H1 (cell line): ENCODE results near the gene SERPINB13. TPM values are rescaled to one million over a fixed set of nuclear protein-coding genes. Genes with fewer than 3 reads are reported as not detected.

Experiments
- CTCF ChIA-PET: fragments of 300-600 bp; sonication (Branson Sonifier 250); formaldehyde crosslinking; loops from one replicate; lab custom pipeline; 2021; ENCODE audit not compliant: partially characterized antibody; lab: Charles Lee
- POLR2A ChIA-PET: fragments of 300-600 bp; sonication (Branson Sonifier 250); formaldehyde crosslinking; loops from one replicate; lab custom pipeline; 2021; ENCODE audit warnings: inconsistent platforms; ENCODE audit not compliant: partially characterized antibody; lab: Charles Lee
- DNase-seq, 2 experiments: peaks; one replicate each; pipeline versions ENCODE4 v3.0.0 to v3.0.0-alpha.2; 2010 to 2022; ENCODE audit warnings: low spot score in 2 of 2, low read depth in 1 of 2, mixed read lengths in 1 of 2
- FAIRE-seq: peaks from 2 replicates; lab custom pipeline; 2011; peaks lifted over from hg19 to GRCh38; lab: Jason Lieb, UNC
- H2AFZ ChIP-seq: 2 replicates; pipeline ENCODE4 v1.8.1; 2012; ENCODE audit warnings: low read length, inconsistent platforms
- H2AK5ac ChIP-seq: 2 replicates; pipeline ENCODE4 v1.6.1; 2013; ENCODE audit warnings: low read depth, low read length
- H2BK120ac ChIP-seq: replicated peaks from 2 replicates; pipeline ENCODE3; 2013; ENCODE audit warnings: low read depth, low read length, inconsistent platforms
- H2BK12ac ChIP-seq: 2 replicates; pipeline ENCODE4 v1.6.1; 2013; ENCODE audit warnings: low read depth, low read length
- H2BK15ac ChIP-seq: 2 replicates; pipeline ENCODE4 v1.6.1; 2013; ENCODE audit warnings: low read length
- H2BK20ac ChIP-seq: 2 replicates; pipeline ENCODE4 v1.6.1; 2013; ENCODE audit warnings: low read length
- H2BK5ac ChIP-seq: 2 replicates; pipeline ENCODE4 v1.6.1; 2013; ENCODE audit warnings: low read depth, low read length
- H3K14ac ChIP-seq: 2 replicates; pipeline ENCODE4 v1.6.1; 2013; ENCODE audit warnings: inconsistent platforms; ENCODE audit not compliant: insufficient read length
- H3K18ac ChIP-seq: 2 replicates; pipeline ENCODE4 v1.6.1; 2013; ENCODE audit warnings: low read length; ENCODE audit errors: extremely low read depth
- H3K23ac ChIP-seq: 2 replicates; pipeline ENCODE4 v1.6.1; 2013; ENCODE audit warnings: inconsistent platforms; ENCODE audit not compliant: insufficient read length
- H3K23me2 ChIP-seq: 2 replicates; pipeline ENCODE4 v1.6.1; 2013; ENCODE audit warnings: low read depth, low read length
- H3K27ac ChIP-seq: 2 replicates; pipeline ENCODE4 v1.6.1; 2011; ENCODE audit warnings: low read depth, low read length, inconsistent platforms
- H3K27me3 ChIP-seq, 4 experiments: replicated peaks in 1 of 4; 1 replicate in 1 of 4; 2 replicates in 3 of 4; pipeline versions ENCODE4 v1.6.1 to v1.8.1; 2011 to 2013; ENCODE audit warnings: low read length in 3 of 4, mild to moderate bottlenecking in 3 of 4, inconsistent platforms in 2 of 4, mixed read lengths in 2 of 4, moderate library complexity in 1 of 4; ENCODE audit not compliant: control insufficient read depth in 3 of 4, insufficient read depth in 3 of 4; ENCODE audit errors: extremely low read depth in 1 of 4
- H3K36me3 ChIP-seq, 4 experiments: 2 replicates each; pipeline versions ENCODE4 v1.6.1 to v1.8.1; 2011 to 2013; ENCODE audit warnings: mild to moderate bottlenecking in 4 of 4, low read length in 3 of 4, moderate library complexity in 2 of 4, control low read depth in 1 of 4, inconsistent platforms in 1 of 4; ENCODE audit not compliant: insufficient read depth in 4 of 4, control insufficient read depth in 2 of 4
- H3K4ac ChIP-seq: replicated peaks from 2 replicates; pipeline ENCODE3; 2013; ENCODE audit warnings: low read length, low read depth, mixed read lengths, inconsistent platforms; ENCODE audit not compliant: insufficient read length
- H3K4me1 ChIP-seq, 4 experiments: replicated peaks in 1 of 4; 1 replicate in 1 of 4; 2 replicates in 3 of 4; pipeline versions ENCODE4 v1.6.1 to v1.8.1; 2011 to 2013; ENCODE audit warnings: low read length in 3 of 4, inconsistent platforms in 2 of 4, mixed read lengths in 1 of 4; ENCODE audit not compliant: insufficient read depth in 4 of 4, control insufficient read depth in 3 of 4
- H3K4me2 ChIP-seq, 2 experiments: 2 replicates each; pipeline versions ENCODE4 v1.6.1 to v1.8.1; 2011 to 2013; ENCODE audit warnings: low read depth in 2 of 2, low read length in 2 of 2, control low read depth in 1 of 2, inconsistent platforms in 1 of 2, mild to moderate bottlenecking in 1 of 2; ENCODE audit not compliant: insufficient read depth in 1 of 2
- H3K4me3 ChIP-seq, 4 experiments: fragments of 200-600, 300-600 bp in 1 of 4; sonication (generic), shearing (Covaris generic), sonication (Bioruptor Twin) in 1 of 4; 2 replicates each; pipeline versions ENCODE4 v1.5.1 to v1.8.1; 2011 to 2016; ENCODE audit warnings: low read length in 4 of 4, low read depth in 3 of 4, control low read depth in 2 of 4, inconsistent platforms in 2 of 4, mild to moderate bottlenecking in 2 of 4, mixed read lengths in 1 of 4, moderate library complexity in 1 of 4; ENCODE audit not compliant: insufficient read depth in 2 of 4; ENCODE audit errors: extremely low read depth in 1 of 4
- H3K56ac ChIP-seq: replicated peaks from 2 replicates; pipeline ENCODE3; 2013; ENCODE audit warnings: low read depth, mild to moderate bottlenecking, mixed read lengths, low read length, inconsistent platforms; ENCODE audit not compliant: insufficient read length
- H3K79me1 ChIP-seq: 2 replicates; pipeline ENCODE4 v1.6.1; 2013; ENCODE audit warnings: low read depth, low read length, control low read depth
- H3K79me2 ChIP-seq, 2 experiments: 2 replicates each; pipeline versions ENCODE4 v1.6.1 to v1.8.1; 2012 to 2013; ENCODE audit warnings: low read length in 2 of 2, mild to moderate bottlenecking in 2 of 2, inconsistent platforms in 1 of 2; ENCODE audit not compliant: insufficient read depth in 2 of 2, control insufficient read depth in 1 of 2
- H3K9ac ChIP-seq, 4 experiments: replicated peaks in 1 of 4; 1 replicate in 1 of 4; 2 replicates in 3 of 4; pipeline versions ENCODE4 v1.6.1 to v1.8.1; 2011 to 2013; ENCODE audit warnings: low read depth in 3 of 4, low read length in 3 of 4, control low read depth in 2 of 4, mild to moderate bottlenecking in 2 of 4, moderate library complexity in 2 of 4, inconsistent platforms in 1 of 4; ENCODE audit errors: extremely low read depth in 1 of 4
- H3K9me3 ChIP-seq, 2 experiments: 2 replicates each; pipeline versions ENCODE4 v1.6.1 to v1.8.1; 2012 to 2013; ENCODE audit warnings: mild to moderate bottlenecking in 2 of 2, moderate library complexity in 2 of 2, control low read depth in 1 of 2, inconsistent platforms in 1 of 2, low read depth in 1 of 2, low read length in 1 of 2, mixed read lengths in 1 of 2; ENCODE audit not compliant: insufficient read depth in 2 of 2
- H4K20me1 ChIP-seq, 2 experiments: replicated peaks in 1 of 2; 2 replicates each; pipeline versions ENCODE3 to v1.8.1; 2011 to 2013; ENCODE audit warnings: inconsistent platforms in 2 of 2, low read length in 2 of 2, mild to moderate bottlenecking in 1 of 2; ENCODE audit not compliant: insufficient read depth in 2 of 2, control insufficient read depth in 1 of 2
- H4K5ac ChIP-seq: 2 replicates; pipeline ENCODE4 v1.6.1; 2013; ENCODE audit warnings: low read length, low read depth, mixed read lengths, inconsistent platforms; ENCODE audit not compliant: insufficient read length
- H4K8ac ChIP-seq: 2 replicates; pipeline ENCODE4 v1.8.0; 2013; ENCODE audit warnings: mild to moderate bottlenecking, moderate library complexity, low read length, inconsistent platforms; ENCODE audit not compliant: insufficient read depth; ENCODE audit errors: extremely low read depth
- H4K91ac ChIP-seq: replicated peaks from 2 replicates; pipeline ENCODE3; 2013; ENCODE audit warnings: low read length, mixed read lengths, inconsistent platforms; ENCODE audit not compliant: insufficient read length
- CBX5 ChIP-seq: fragments of 300-800, 300-1000 bp; sonication (generic); IDR thresholded peaks from 2 replicates; pipeline ENCODE4 v1.7.1; 2016; ENCODE audit warnings: antibody characterized with exemption, low read length, low read depth
- CTBP2 ChIP-seq: IDR thresholded peaks from 2 replicates; pipeline ENCODE4 v1.7.0; 2011; ENCODE audit warnings: borderline replicate concordance, mild to moderate bottlenecking, moderate library complexity, mixed read lengths, low read length; ENCODE audit not compliant: insufficient read depth, insufficient read length
- GABPA ChIP-seq: IDR thresholded peaks from 2 replicates; pipeline ENCODE4 v1.6.1; 2011; ENCODE audit warnings: mild to moderate bottlenecking, low read length, moderate library complexity, borderline replicate concordance; ENCODE audit not compliant: insufficient read depth
- GTF2F1 ChIP-seq: IDR thresholded peaks from 2 replicates; pipeline ENCODE4 v1.6.1; 2012; ENCODE audit warnings: low read depth, low read length, improper control_type of control experiment, borderline replicate concordance
- JUND ChIP-seq: IDR thresholded peaks from 2 replicates; pipeline ENCODE4 v1.6.1; 2011; ENCODE audit warnings: mild to moderate bottlenecking, improper control_type of control experiment, low read length
- MAFK ChIP-seq: IDR thresholded peaks from 2 replicates; pipeline ENCODE4 v1.6.1; 2012; ENCODE audit warnings: low read depth, mild to moderate bottlenecking, improper control_type of control experiment, low read length
- RNF2 ChIP-seq: fragments of 200-900, 300-1000 bp; sonication (generic); IDR thresholded peaks from 2 replicates; pipeline ENCODE4 v1.7.1; 2016; ENCODE audit warnings: borderline replicate concordance, low read depth, mild to moderate bottlenecking, antibody characterized with exemption, low read length; ENCODE audit not compliant: poor library complexity, severe bottlenecking; ENCODE audit errors: missing control alignments
- RXRA ChIP-seq: IDR thresholded peaks from 2 replicates; pipeline ENCODE4 v1.6.1; 2011; ENCODE audit warnings: low read depth, mild to moderate bottlenecking, low read length, moderate library complexity; ENCODE audit not compliant: insufficient read depth
- SAP30 ChIP-seq: fragments of 300-600 bp; sonication (generic); IDR thresholded peaks from 2 replicates; pipeline ENCODE4 v1.7.1; 2012; ENCODE audit warnings: low read length, moderate library complexity, mild to moderate bottlenecking, inconsistent platforms; ENCODE audit not compliant: insufficient read depth, insufficient replicate concordance
- SIN3A ChIP-seq, 2 experiments: IDR thresholded peaks in 1 of 2; conservative IDR thresholded peaks in 1 of 2; 2 replicates each; pipeline ENCODE4 v1.6.1; 2011 to 2012; ENCODE audit warnings: low read length in 2 of 2, improper control_type of control experiment in 1 of 2, low read depth in 1 of 2, mild to moderate bottlenecking in 1 of 2
- SIRT6 ChIP-seq: IDR thresholded peaks from one replicate; pipeline ENCODE4 v1.7.1; 2012; ENCODE audit warnings: low read length, inconsistent platforms
- SRF ChIP-seq: IDR thresholded peaks from 2 replicates; pipeline ENCODE4 v1.6.1; 2011; ENCODE audit warnings: mild to moderate bottlenecking, low read depth, low read length, moderate library complexity
- WGBS, 2 experiments: shearing (Covaris generic) in 1 of 2; methylation state at CpG; one replicate each; pipeline versions ENCODE4 v1.1.6 to v1.1.7; 2013 to 2015; ENCODE audit warnings: low lambda C conversion rate in 2 of 2, mixed read lengths in 2 of 2, inconsistent platforms in 1 of 2, low coverage in 1 of 2, missing lambda C conversion rate in 1 of 2; ENCODE audit not compliant: insufficient replicate concordance in 2 of 2, insufficient coverage in 1 of 2, insufficient read length in 1 of 2; ENCODE audit errors: extremely low coverage in 1 of 2, missing lambda C conversion rate in 1 of 2; 5-methylcytosine and 5-hydroxymethylcytosine counted together
- polyA plus RNA-seq, 7 experiments: library from polyadenylated mRNA; depleted of rRNA in 3 of 7; stranded (reverse) in 5 of 7; unstranded in 2 of 7; fragments of >200 nt in 5 of 7; fragments of 200-250 nt in 2 of 7; gene quantifications; 1 replicate in 5 of 7; 2 replicates in 1 of 7; 4 replicates in 1 of 7; pipeline versions ENCODE4 v1.2.1 to v1.2.3, GENCODE V29; 2011 to 2013; ENCODE audit warnings: missing spikeins in 2 of 7, mixed read lengths in 2 of 7
- total RNA-seq: library from RNA; stranded (reverse); fragmentation: NEBNext Ultra II Directional; extraction: Animal tissue kit (Norgen Biotek cat#: 25700); gene quantifications from 2 replicates; pipeline ENCODE4 v1.2.1, GENCODE V29; 2021
- TF ChIP-seq, protein P1 (sequence below): IDR thresholded peaks from 2 replicates; pipeline ENCODE4 v1.6.1; 2011; ENCODE audit warnings: low read depth, mild to moderate bottlenecking, low read length; ENCODE audit not compliant: insufficient read depth

SERPINB13 gene
- total and polyA plus RNA-seq, 2 of the 8 experiments (the other 6 are each of a cell fraction or from before 2014, with no cell fraction given): not detected

DNA sequence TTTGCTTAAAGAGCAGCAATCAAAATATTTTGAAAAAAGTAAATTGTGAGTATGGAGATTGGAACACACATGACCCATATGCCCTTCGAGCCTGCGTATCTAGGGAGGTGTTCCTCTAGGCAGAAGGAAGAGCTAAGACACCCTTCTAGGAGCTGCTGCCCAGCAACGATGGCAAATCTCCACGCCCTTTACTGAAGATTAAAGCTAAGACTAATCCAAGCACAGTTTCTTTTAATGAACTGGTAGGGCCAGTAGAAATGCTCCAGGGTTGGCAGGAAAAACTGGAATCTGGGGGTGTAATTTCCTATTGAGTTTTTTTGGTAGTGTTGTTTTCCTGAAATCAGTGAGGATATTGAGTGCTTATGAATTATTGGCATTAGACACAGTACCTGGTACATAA, 712 bp upstream of the SERPINB13 start:
- 81% methylated on average over 4 of the region's 4 CpGs; no CpG with 5 or more reads in 1 of the 2 experiments for WGBS, 2 experiments
- TF ChIP-seq RNF2 (no peak), GTF2F1 (no peak), RXRA (no peak), SAP30 (no peak), CBX5 (no peak), MAFK (no peak), SRF (no peak), CTBP2 (no peak), JUND (no peak), SIN3A (conservative IDR thresholded peaks at IDR 0.05 in 1 of 2, IDR thresholded peaks at IDR 0.05 in 1 of 2; ENCODE audit: low read depth in 1 of 2, low read length in 2 of 2) (no peak), SIRT6 (no peak), GABPA (no peak)
- TF ChIP-seq, protein P1, sequence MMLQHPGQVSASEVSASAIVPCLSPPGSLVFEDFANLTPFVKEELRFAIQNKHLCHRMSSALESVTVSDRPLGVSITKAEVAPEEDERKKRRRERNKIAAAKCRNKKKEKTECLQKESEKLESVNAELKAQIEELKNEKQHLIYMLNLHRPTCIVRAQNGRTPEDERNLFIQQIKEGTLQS: no peak

More for the DNA sequence above, 712 bp upstream of the SERPINB13 start:
- H3K56ac ChIP-seq: no peak overlapping the region
- no peaks in the 10 kb centered on the region for H4K20me1 ChIP-seq
- FAIRE-seq: no peak
- no peak overlapping the region for H4K5ac ChIP-seq
- no peaks in the 10 kb centered on the region; the same call in 1 of the 2 replicates for H3K23me2 ChIP-seq
- CTCF ChIA-PET: interaction anchor here (1.7 to 13.2 kb wide), 2 partner anchors 9 to 74 kb away, joined by 10 to 366 read pairs; no protein-coding TSS in a partner anchor
- H2BK12ac ChIP-seq: no peak overlapping the region
- no peak overlapping the region for H3K14ac ChIP-seq
- no peak overlapping the region for H2AFZ ChIP-seq
- no peak overlapping the region for H2BK20ac ChIP-seq
- H3K4ac ChIP-seq: no peak overlapping the region
- H3K79me2 ChIP-seq: no peaks in the 10 kb centered on the region
- no peak overlapping the region for H4K8ac ChIP-seq
- H3K4me1 ChIP-seq: no peaks in the 10 kb centered on the region
- H2BK15ac ChIP-seq: no peak overlapping the region
- H2AK5ac ChIP-seq: no peak overlapping the region
- no peak overlapping the region for H3K18ac ChIP-seq
- H3K79me1 ChIP-seq: no peaks in the 10 kb centered on the region
- H2BK120ac ChIP-seq: no peak overlapping the region
- POLR2A ChIA-PET: no interaction called here
- H3K4me2 ChIP-seq: no peak overlapping the region
- no peak overlapping the region for H3K4me3 ChIP-seq
- H3K27me3 ChIP-seq: no peaks in the 10 kb centered on the region
- H3K36me3 ChIP-seq: no peaks in the 10 kb centered on the region
- H2BK5ac ChIP-seq: no peak overlapping the region
- no peak overlapping the region for H3K23ac ChIP-seq
- no peak for DNase-seq
- H3K9me3 ChIP-seq: no peaks in the 10 kb centered on the region
- no peak overlapping the region for H4K91ac ChIP-seq
- no peak overlapping the region for H3K9ac ChIP-seq
- no peak overlapping the region for H3K27ac ChIP-seq
